GM12865 (cell line): ENCODE results near the gene C14orf39.
"Not testable (repeated sequence)": the region's sequence is repeated elsewhere in the genome, so short reads cannot be mapped to it uniquely, and the experiment has no call there.

Source experiments
- DNase-seq: peaks from one replicate; pipeline ENCODE4 v3.0.0; 2010; ENCODE audit warnings: low read depth
- H3K4me3 ChIP-seq: 2 replicates; pipeline ENCODE4 v1.5.1; 2011; ENCODE audit warnings: mild to moderate bottlenecking, low read depth, low read length, control low read depth
- TF ChIP-seq, protein P1 (sequence below): IDR thresholded peaks from 2 replicates; pipeline ENCODE4 v1.5.1; 2011; ENCODE audit warnings: low read length, control low read depth, low read depth, inconsistent platforms; ENCODE audit not compliant: insufficient read depth; ENCODE audit errors: missing control alignments

The C14orf39 gene

DNA sequence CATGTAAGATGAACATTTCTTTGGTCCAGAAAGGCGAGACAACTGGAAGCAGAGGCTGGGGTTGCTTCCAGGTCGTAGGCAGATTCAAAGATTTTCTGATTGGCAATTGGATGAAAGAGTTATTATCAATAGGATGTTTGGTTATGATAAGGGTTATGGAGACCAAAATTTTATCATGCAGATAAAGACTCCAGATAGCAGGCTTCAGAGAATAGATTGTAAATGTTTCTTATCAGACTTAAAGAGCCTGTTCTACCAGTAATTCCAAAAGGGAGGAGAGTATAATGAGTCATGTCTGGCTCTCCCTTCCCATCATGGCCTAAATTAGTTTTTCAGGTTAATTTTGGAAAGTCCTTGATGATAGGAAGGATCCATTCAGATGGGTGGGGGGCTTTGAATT lies 55.6 kb downstream of the C14orf39 start:
- no peak for DNase-seq
- TF ChIP-seq, protein P1, sequence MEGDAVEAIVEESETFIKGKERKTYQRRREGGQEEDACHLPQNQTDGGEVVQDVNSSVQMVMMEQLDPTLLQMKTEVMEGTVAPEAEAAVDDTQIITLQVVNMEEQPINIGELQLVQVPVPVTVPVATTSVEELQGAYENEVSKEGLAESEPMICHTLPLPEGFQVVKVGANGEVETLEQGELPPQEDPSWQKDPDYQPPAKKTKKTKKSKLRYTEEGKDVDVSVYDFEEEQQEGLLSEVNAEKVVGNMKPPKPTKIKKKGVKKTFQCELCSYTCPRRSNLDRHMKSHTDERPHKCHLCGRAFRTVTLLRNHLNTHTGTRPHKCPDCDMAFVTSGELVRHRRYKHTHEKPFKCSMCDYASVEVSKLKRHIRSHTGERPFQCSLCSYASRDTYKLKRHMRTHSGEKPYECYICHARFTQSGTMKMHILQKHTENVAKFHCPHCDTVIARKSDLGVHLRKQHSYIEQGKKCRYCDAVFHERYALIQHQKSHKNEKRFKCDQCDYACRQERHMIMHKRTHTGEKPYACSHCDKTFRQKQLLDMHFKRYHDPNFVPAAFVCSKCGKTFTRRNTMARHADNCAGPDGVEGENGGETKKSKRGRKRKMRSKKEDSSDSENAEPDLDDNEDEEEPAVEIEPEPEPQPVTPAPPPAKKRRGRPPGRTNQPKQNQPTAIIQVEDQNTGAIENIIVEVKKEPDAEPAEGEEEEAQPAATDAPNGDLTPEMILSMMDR, result no peak
- no peak overlapping the region for H3K4me3 ChIP-seq

DNA sequence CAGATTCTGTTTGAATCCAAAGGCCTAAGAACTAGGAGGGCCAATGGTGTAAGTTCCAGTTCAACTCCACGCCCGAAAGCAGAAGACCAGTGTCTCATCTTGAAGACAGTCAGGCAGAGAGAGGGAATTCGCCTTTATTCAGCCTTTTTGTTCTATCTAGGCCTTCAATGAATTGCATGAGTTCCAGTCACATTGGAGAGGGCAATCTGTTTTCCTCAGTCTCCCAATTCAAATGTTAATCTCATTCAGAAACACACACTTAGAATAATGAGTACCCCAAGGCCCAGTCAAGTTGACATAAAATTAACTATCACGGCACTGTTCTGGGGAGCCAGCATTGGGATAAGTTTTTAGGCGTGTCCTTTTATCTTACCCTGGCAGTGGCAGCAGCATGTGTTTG lies 65.8 kb downstream of the C14orf39 start:
- no peak for DNase-seq
- TF ChIP-seq, protein P1, result no peak
- H3K4me3 ChIP-seq, result no peak overlapping the region

GRCh38 chr14:60397550-60397949 lies 88.3 kb downstream of the C14orf39 start:
- H3K4me3 ChIP-seq, DNase-seq: not testable (repeated sequence)

GRCh38 chr14:60396718-60397343 lies 89.0 kb downstream of the C14orf39 start:
- no peak overlapping the region for H3K4me3 ChIP-seq
- no peak for DNase-seq
- TF ChIP-seq, protein P1, result no peak
